NCI-H1930 (cell line): ENCODE measurements around the gene FKBP15.
"Not testable (repeated sequence)": the region's sequence is repeated elsewhere in the genome, so short reads cannot be mapped to it uniquely, and the experiment has no call there.

Source experiments
- DNase-seq, 2 experiments: peaks; one replicate each; lab custom pipeline; 2025; lab: John Stamatoyannopoulos, UW

FKBP15 gene

DNA sequence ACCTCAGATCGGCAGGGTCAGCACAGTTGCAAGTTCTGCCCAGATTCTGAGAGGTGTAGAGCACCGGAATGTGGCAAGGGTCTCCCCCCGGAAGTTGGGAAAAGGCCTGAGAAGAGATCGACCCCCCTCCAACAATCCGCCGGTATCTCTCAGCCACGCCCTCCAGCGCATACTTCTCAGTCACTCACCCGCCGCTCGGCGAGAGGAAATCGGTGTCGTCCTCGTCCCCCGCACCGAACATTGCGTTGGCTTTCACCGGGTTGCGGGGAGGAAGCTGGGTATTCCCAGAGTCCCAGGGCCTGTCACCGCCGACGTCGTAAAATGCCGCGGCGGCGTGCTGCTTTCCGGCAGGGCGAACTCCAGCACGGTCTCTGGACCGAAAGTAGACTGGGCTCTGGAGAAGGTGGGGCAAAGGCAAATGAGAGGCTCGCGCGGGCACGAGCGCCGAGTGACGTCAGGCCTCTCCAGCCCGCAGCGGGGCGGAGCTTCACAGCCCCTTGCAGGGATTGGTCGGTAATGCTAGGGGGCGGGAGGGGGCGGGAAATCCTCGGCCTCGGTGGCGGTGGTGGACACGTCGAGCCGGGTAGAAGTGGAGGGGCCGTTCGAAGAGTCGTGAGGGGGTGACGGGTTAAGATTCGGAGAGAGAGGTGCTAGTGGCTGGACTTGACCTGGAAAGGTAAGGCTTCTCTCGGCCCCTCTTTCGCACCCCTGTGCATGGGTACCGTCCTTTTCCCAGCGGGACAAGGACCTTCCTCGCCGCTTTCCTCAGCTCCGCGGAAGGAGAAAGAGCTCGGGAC is at the start of gene FKBP15, which contains the start of gene SLC31A1:
Gene FKBP15, minus strand, starts transcription at position 275 of the 797 bp plus-strand sequence. Its CDS starts 34 bp downstream, at position 241.
Gene SLC31A1, plus strand, starts transcription at position 542 of the 797 bp plus-strand sequence. CDS start 34,605 bp downstream, outside the sequence.
- DNase-seq, result peak; percentile 92 to 96

- DNase-seq, result no peak
Measured at GRCh38 chr9:113269871-113270270, 48.8 kb upstream of the FKBP15 start.

GRCh38 chr9:113269355-113269754 is 48.3 kb upstream of the FKBP15 start:
- no peak for DNase-seq

- DNase-seq, result no peak
Measured at GRCh38 chr9:113267911-113268566, 47.0 kb upstream of the FKBP15 start.

DNA sequence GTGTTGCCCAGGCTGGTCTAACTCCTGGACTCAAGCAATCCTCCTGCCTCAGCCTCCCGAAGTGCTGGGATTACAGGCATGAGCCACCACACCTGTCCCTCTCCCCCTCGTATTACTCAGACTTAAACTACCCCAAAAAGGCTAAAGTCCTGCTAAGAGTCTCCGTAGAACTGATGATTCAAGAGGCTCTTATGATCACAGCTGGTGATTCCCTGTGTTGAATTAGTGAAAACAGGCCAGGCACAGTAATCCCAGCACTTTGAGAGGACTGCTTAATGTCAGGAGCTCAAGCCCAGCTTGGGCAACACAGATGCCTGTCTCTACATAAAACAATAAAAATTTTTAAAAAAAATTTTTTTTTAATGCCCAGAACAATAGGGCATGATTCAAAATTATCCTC is 45.1 kb upstream of the FKBP15 start:
- DNase-seq, result no peak

DNA sequence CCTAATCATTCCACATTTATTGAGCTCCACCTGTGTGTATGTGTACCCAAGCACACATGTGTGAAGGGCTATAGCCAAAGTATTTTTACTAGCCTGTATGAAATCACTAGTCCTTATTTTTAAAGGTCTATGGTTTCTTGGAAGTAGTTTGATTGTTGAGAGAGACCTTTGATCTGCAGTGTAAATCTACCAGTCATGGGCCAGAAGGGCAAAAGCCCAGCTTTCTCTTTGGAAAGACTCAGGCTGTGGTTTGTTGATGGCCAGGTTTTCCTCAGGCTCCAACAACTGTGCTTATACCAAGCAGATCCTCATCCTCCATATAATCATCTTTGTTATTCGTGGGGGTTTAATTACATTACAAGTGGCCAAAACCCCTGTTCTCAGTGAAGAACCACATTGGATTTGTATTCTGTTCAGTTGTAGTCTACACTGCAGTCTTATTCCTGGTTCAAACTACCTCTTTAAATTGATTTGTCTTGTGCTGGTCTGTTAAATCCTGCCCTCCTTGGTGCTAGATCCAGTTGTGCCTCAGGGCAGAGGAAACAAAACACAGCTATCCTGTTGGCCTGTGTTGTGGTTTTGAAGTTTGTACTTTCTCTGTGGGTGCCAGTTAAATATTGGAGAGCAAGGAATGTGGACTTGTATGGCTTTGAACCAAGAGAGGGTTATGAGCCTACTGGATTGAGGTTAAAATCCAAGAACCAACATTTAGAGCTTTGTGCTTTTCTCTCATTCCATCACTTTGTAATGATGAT is 41.0 kb upstream of the FKBP15 start:
- DNase-seq, result no peak

GRCh38 chr9:113258282-113258681 is 37.2 kb upstream of the FKBP15 start:
- DNase-seq, result no peak

DNA sequence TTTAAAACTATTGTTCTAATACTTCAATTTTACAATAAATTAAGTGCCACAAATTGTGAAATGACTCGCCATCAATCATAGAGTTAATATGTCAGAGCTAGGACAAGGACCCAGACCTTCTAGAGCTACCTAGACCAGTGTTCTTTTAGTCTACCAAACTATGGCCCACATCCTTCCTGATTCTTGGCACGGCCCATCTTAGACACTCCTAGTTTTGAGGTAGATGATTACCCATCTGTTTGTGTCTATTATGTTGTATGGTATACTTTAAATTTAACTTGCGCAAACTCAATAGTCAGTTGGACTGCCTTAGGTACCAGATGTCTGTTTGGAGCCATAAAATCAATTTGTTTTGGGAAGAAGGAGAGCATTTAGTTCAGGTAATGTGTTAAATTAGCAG is 36.8 kb upstream of the FKBP15 start:
- DNase-seq, result no peak

DNA sequence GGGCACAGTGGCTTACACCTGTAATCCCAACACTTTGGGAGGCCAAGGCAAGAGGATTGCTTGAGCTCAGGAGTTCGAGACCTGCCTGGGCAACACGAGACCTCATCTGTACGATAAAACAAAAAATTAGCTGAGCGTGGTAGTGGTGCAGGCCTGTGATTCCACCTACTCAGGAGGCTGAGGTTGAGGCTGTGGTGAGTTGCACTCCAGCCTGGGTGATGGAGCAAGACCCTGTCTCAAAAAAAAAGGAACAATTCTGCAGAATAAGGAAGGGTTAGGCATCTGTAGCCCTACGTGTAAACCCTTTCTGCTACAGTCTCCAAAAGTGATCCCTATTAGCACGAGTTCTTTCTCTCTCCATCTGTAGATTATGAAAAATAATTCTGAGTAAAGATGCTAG is 34.4 kb upstream of the FKBP15 start:
- DNase-seq, result no peak

DNA sequence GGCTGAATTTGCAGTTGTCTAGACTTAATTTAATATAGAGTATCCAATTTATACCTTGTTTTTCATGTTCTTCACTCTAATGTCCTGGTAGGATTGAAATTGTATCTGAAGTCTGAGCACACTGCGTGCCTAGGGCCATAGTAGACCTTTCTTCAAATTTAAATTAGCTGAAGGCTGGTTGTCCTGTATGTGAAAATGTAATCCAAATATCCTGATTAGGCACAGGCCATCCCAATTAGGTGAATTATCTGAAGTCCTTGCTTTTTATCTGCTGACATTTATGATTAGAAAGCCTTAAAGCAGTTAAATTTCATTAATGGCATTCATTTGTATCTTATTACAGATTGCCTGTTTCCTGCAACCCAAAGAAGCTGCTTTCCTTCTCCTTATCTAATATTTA is 33.9 kb upstream of the FKBP15 start:
- no peak for DNase-seq

DNA sequence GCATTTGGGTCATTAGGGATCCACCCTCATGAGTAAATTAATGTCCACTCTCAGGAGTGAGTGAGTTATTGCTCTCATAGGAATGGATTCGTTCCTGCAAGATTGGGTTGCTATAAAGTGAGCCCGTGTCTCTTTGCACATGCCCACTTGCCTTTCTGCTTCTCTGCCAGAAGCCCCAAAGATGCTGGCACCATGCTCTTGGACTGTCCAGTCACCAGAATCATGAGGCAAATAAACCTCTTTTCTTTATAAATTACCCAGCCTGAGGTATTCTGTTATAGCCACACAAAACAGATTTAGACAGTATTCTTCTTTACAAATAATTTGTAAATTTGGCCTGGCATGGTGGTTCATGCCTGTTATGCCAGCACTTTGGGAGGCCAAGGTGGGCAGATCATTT is 29.7 kb upstream of the FKBP15 start:
- no peak for DNase-seq

GRCh38 chr9:113249661-113250060 is 28.6 kb upstream of the FKBP15 start:
- not testable (repeated sequence) for DNase-seq

- DNase-seq, result no peak
Measured at GRCh38 chr9:113247640-113248039, 26.6 kb upstream of the FKBP15 start.

GRCh38 chr9:113246928-113247327 is 25.9 kb upstream of the FKBP15 start:
- no peak for DNase-seq

- DNase-seq, result no peak
Measured at GRCh38 chr9:113245894-113246293, 24.8 kb upstream of the FKBP15 start.

- no peak for DNase-seq
Measured at GRCh38 chr9:113244556-113244955, 23.5 kb upstream of the FKBP15 start.

DNA sequence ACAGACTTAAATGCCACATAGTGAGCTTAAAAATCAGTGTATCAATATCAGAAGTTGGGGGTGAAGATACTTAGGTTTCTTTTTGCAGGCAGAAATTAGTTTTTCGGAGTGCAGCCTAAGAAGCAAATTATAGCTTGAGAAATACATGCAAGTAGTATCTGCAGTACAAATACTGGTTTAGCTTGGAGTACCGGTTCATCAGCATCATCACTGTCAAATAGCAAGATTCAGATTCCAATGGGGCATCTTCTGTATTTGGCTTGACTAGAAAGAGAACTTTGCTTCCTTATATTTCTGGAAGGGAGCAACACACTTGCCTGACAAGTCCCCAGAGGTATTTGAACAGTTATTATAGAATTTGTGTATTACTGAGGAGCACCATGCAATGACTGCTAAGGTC is 20.1 kb upstream of the FKBP15 start:
- DNase-seq, result no peak

DNA sequence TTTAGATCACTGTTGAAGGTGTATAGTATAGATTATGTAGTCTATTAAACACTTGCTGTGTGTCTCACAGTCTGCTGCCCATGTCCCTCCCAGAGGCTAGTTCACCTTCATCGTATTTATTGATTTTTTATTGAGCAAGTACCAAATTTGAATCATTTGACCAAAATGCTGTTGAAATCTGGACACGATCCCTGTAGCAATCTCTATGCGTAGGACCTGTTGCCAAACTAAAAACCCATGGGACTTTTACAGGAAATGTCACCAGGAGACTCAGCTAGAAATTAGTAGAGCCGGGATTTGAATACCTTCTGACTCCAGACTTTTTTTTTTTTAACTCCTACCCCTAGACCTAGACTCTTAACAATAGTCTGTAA is 17.8 kb upstream of the FKBP15 start:
- no peak for DNase-seq

- no peak for DNase-seq
Measured at GRCh38 chr9:113238202-113238858, 17.3 kb upstream of the FKBP15 start.

DNA sequence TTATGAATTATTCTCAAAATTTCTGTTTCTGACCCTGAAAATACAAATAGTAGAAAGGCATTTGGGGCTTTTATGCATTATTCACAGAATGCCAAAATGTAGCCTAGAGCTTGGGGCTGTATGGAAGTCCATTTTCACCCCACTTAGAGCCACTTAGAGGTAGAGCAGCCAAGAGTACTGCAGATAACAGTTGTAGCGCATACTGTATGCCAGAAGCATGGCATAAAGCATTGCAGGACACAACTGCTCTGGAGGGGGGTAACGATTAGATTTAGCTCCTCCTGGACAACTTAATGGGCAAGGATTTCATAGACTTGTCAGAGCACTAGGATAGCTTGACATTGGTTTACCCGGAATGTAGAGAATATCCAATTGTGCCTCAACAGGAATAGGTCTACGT is 15.9 kb upstream of the FKBP15 start:
- no peak for DNase-seq

DNA sequence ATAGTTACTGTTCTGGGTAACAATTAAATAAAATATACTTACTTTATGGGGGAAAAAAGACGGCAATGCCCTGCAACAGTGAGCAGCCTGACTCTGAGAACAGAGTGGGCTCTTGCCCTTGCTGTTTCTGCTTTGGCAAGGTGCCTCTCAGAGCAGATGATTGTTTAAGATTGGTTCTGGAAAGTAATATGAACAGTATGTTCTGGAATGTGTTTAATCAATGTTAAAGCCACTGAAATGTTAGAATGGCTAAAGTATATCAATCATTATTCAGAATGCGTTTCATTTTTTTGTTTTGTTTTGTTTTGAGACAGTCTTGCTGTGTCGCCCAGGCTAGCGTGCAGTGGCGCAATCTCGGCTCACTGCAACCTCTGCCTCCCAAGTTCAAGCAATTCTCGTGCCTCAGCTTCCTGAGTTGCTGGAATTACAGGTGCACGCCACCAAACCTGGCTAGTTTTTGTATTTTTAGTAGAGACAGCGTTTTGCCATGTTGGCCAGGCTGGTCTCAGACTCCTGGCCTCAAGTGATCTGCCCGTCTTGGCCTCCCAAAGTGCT is 14.7 kb upstream of the FKBP15 start:
- DNase-seq, result not testable (repeated sequence)

- no peak for DNase-seq
Measured at GRCh38 chr9:113231701-113232100, 10.6 kb upstream of the FKBP15 start.
